IMR-90 (cell line): ENCODE data around the gene TTLL8. TPM values are rescaled to one million over a fixed set of nuclear protein-coding genes. Genes with fewer than 3 reads are reported as not detected.

Experiments used
- ATAC-seq: fragments of 200-7000 bp; cut with Tn5 transposase; 2 replicates; pipeline ENCODE4 v1.9.1; 2020; ENCODE audit warnings: low read depth, mild to moderate bottlenecking, moderate library complexity
- BruUV-seq: library from RNA; stranded (reverse); fragments of 400-500 nt; replicated peaks from 2 replicates; lab custom pipeline; 2021; lab: Mats Ljungman, UMichigan
- CTCF ChIA-PET: fragments of 300-600 bp; formaldehyde crosslinking; extraction: SDS; loops from one replicate; lab custom pipeline; 2021; ENCODE audit warnings: antibody characterized with exemption; lab: Yijun Ruan, JAX
- POLR2A ChIA-PET: fragments of 300-600 bp; sonication (Branson Sonifier 250); formaldehyde crosslinking; loops from one replicate; lab custom pipeline; 2022; ENCODE audit warnings: antibody characterized with exemption; ENCODE audit not compliant: unreplicated experiment; lab: Charles Lee
- DNase-seq: peaks from one replicate; pipeline ENCODE4 v3.0.0; 2013
- H2AFZ ChIP-seq: replicated peaks from 2 replicates; pipeline ENCODE3; 2013; ENCODE audit warnings: low read length, mild to moderate bottlenecking; ENCODE audit not compliant: poor library complexity
- H2AK5ac ChIP-seq: 2 replicates; pipeline ENCODE4 v1.6.1; 2013; ENCODE audit warnings: low read depth, low read length, inconsistent platforms
- H2AK9ac ChIP-seq: replicated peaks from 2 replicates; pipeline ENCODE3; 2013; ENCODE audit warnings: mild to moderate bottlenecking, low read depth, low read length, moderate library complexity; ENCODE audit not compliant: poor library complexity
- H2BK120ac ChIP-seq: 2 replicates; pipeline ENCODE4 v1.6.1; 2013; ENCODE audit warnings: low read depth, low read length, inconsistent platforms
- H2BK15ac ChIP-seq: 3 replicates; pipeline ENCODE4 v1.6.1; 2013; ENCODE audit warnings: low read depth, low read length, inconsistent platforms
- H2BK20ac ChIP-seq: 2 replicates; pipeline ENCODE4 v1.6.1; 2013; ENCODE audit warnings: low read depth, mild to moderate bottlenecking, inconsistent platforms, low read length, moderate library complexity
- H2BK5ac ChIP-seq: 2 replicates; pipeline ENCODE4 v1.6.1; 2013; ENCODE audit warnings: mild to moderate bottlenecking, low read depth, low read length, inconsistent platforms; ENCODE audit not compliant: poor library complexity, severe bottlenecking
- H3K14ac ChIP-seq: replicated peaks from 2 replicates; pipeline ENCODE4 v1.6.1; 2013; ENCODE audit warnings: low read depth, low read length, inconsistent platforms
- H3K18ac ChIP-seq: 2 replicates; pipeline ENCODE4 v1.6.1; 2013; ENCODE audit warnings: low read depth, low read length, control low read depth
- H3K23ac ChIP-seq: 2 replicates; pipeline ENCODE4 v1.6.1; 2013; ENCODE audit warnings: low read depth, low read length, inconsistent platforms
- H3K27ac ChIP-seq: 2 replicates; pipeline ENCODE4 v1.5.1; 2013; ENCODE audit warnings: mild to moderate bottlenecking, control low read depth, low read length; ENCODE audit not compliant: insufficient read depth
- H3K27me3 ChIP-seq: 2 replicates; pipeline ENCODE4 v1.6.1; 2013; ENCODE audit warnings: low read length; ENCODE audit not compliant: control insufficient read depth, insufficient read depth
- H3K36me3 ChIP-seq: 2 replicates; pipeline ENCODE4 v1.6.1; 2013; ENCODE audit warnings: low read length, mixed read lengths; ENCODE audit not compliant: control insufficient read depth, insufficient read depth
- H3K4ac ChIP-seq: 2 replicates; pipeline ENCODE4 v1.6.1; 2013; ENCODE audit warnings: low read depth, low read length, inconsistent platforms
- H3K4me1 ChIP-seq: 2 replicates; pipeline ENCODE4 v1.6.1; 2013; ENCODE audit warnings: low read length, mixed read lengths; ENCODE audit not compliant: control insufficient read depth, insufficient read depth
- H3K4me2 ChIP-seq: 2 replicates; pipeline ENCODE4 v1.6.1; 2013; ENCODE audit warnings: low read depth, mild to moderate bottlenecking, control low read depth, low read length, moderate library complexity
- H3K4me3 ChIP-seq: 2 replicates; pipeline ENCODE4 v1.5.1; 2013; ENCODE audit warnings: low read depth, mild to moderate bottlenecking, control low read depth, low read length, moderate library complexity; ENCODE audit not compliant: insufficient read depth
- H3K56ac ChIP-seq: 2 replicates; pipeline ENCODE4 v1.6.1; 2013; ENCODE audit warnings: low read length, inconsistent platforms; ENCODE audit not compliant: insufficient read depth; ENCODE audit errors: extremely low read depth
- H3K79me1 ChIP-seq, 2 experiments: 2 replicates each; pipeline ENCODE4 v1.6.1; 2013; ENCODE audit warnings: low read length in 2 of 2, inconsistent platforms in 1 of 2, low read depth in 1 of 2
- H3K9ac ChIP-seq: 2 replicates; pipeline ENCODE4 v1.6.1; 2013; ENCODE audit warnings: low read depth, low read length, control low read depth
- H3K9me1 ChIP-seq: 2 replicates; pipeline ENCODE4 v1.6.1; 2013; ENCODE audit warnings: low read length, inconsistent platforms; ENCODE audit not compliant: insufficient read depth
- H3K9me3 ChIP-seq: 2 replicates; pipeline ENCODE4 v1.6.1; 2013; ENCODE audit warnings: low read length; ENCODE audit not compliant: control insufficient read depth, insufficient read depth
- H4K20me1 ChIP-seq: 2 replicates; pipeline ENCODE4 v1.6.1; 2013; ENCODE audit warnings: low read length, inconsistent platforms; ENCODE audit not compliant: insufficient read depth
- H4K5ac ChIP-seq: 2 replicates; pipeline ENCODE4 v1.6.1; 2013; ENCODE audit warnings: mild to moderate bottlenecking, low read depth, low read length, control low read depth
- H4K8ac ChIP-seq, 2 experiments: 2 replicates each; pipeline ENCODE4 v1.6.1; 2013; ENCODE audit warnings: low read depth in 2 of 2, low read length in 2 of 2, control low read depth in 1 of 2, inconsistent platforms in 1 of 2
- H4K91ac ChIP-seq: 2 replicates; pipeline ENCODE4 v1.6.1; 2013; ENCODE audit warnings: low read depth, low read length, inconsistent platforms; ENCODE audit not compliant: insufficient read depth
- CEBPB ChIP-seq: IDR thresholded peaks from 2 replicates; pipeline ENCODE4 v1.6.1; 2012; ENCODE audit warnings: low read depth, low read length, improper control_type of control experiment
- ELK1 ChIP-seq: fragments of 150-350 bp; IDR thresholded peaks from 2 replicates; pipeline ENCODE4 v1.6.1; 2016; ENCODE audit warnings: low read depth, mild to moderate bottlenecking, low read length, moderate library complexity, borderline replicate concordance
- FOS ChIP-seq: fragments of 150-350 bp; IDR thresholded peaks from 2 replicates; pipeline ENCODE4 v1.6.1; 2016; ENCODE audit warnings: low read depth, low read length
- WGBS, 2 experiments: methylation state at CpG; one replicate each; pipeline versions ENCODE4 v1.1.5 to v1.1.7; 2013; ENCODE audit warnings: missing lambda C conversion rate in 2 of 2; ENCODE audit not compliant: insufficient read length in 1 of 2; ENCODE audit errors: extremely low coverage in 2 of 2; 5-methylcytosine and 5-hydroxymethylcytosine counted together
- dilution Hi-C: fragments of 300-500 bp; cut with HindIII; formaldehyde crosslinking; loops from one replicate; pipeline ENCODE4 v1.14.3; 2018; ENCODE audit warnings: low sequenced_read_pairs; ENCODE audit not compliant: unreplicated experiment
- in situ Hi-C: fragments of 300-500 bp; cut with MboI; formaldehyde crosslinking; loops from 3 replicates; pipeline ENCODE4 v1.14.3; 2019; ENCODE audit warnings: low sequenced_read_pairs, inconsistent platforms, mixed read lengths
- intact Hi-C: fragments of 100-400 bp; cut with micrococcal nuclease; formaldehyde crosslinking; loops from 2 replicates; pipeline ENCODE4 v1.10.0; 2022
- polyA plus RNA-seq, 3 experiments: library from polyadenylated mRNA; depleted of rRNA; stranded (reverse); fragments of >200 nt; gene quantifications; 2 replicates each; pipeline ENCODE4 v1.2.3, GENCODE V29; 2012; ENCODE audit warnings: low replicate concordance in 1 of 3
- total RNA-seq: library from RNA; depleted of rRNA; stranded (reverse); fragments of >200 nt; gene quantifications from 2 replicates; pipeline ENCODE4 v1.2.3, GENCODE V29; 2012

TTLL8 gene
- total and polyA plus RNA-seq, 2 of the 4 experiments (the other 2 are of a cell fraction), result not detected

GRCh38 chr22:50086526-50086925, 28.4 kb upstream of the TTLL8 start:
- H2BK20ac ChIP-seq, result no peak overlapping the region
- no peaks in the 10 kb centered on the region for H3K79me1 ChIP-seq
- H3K4me3 ChIP-seq, result no peak overlapping the region
- CTCF ChIA-PET, result no interaction called here
- H3K4ac ChIP-seq, result no peak overlapping the region
- peak overlapping the region; percentile 36; the same call in 1 of the 2 replicates for H3K4me2 ChIP-seq
- H3K9me1 ChIP-seq, result peaks cover 6% of the 10 kb centered on the region; the same call in 1 of the 2 replicates
- H3K36me3 ChIP-seq, result no peaks in the 10 kb centered on the region
- no peak overlapping the region; the same call in 1 of the 2 replicates for H2AK5ac ChIP-seq
- no peak overlapping the region for H2BK5ac ChIP-seq
- H2BK120ac ChIP-seq, result no peak overlapping the region
- BruUV-seq, result no TSS peak
- H4K91ac ChIP-seq, result no peak overlapping the region
- H4K8ac ChIP-seq, result peak overlapping the region in 1 of 2 experiments; percentile 38; a peak in 1 of 4 replicates
- peaks cover 14% of the 10 kb centered on the region for H3K9me3 ChIP-seq
- H2AFZ ChIP-seq, result no peak overlapping the region
- no peak for ATAC-seq
- no CpG with 5 or more reads among the region's 5 CpGs for WGBS, 2 experiments
- H3K14ac ChIP-seq, result no peak overlapping the region
- no peak overlapping the region for H4K5ac ChIP-seq
- H3K27ac ChIP-seq, result no peak overlapping the region
- H3K56ac ChIP-seq, result no peak overlapping the region
- dilution Hi-C loops, result no loop called here
- no peak overlapping the region for H3K9ac ChIP-seq
- DNase-seq, result peak; percentile 74
- no peaks in the 10 kb centered on the region for H4K20me1 ChIP-seq
- in situ Hi-C loops, result no loop called here
- H3K27me3 ChIP-seq, result no peaks in the 10 kb centered on the region
- TF ChIP-seq FOS, result no peak
- TF ChIP-seq ELK1, result no peak
- peak; percentile 32; the same call in 1 of the 2 replicates for TF ChIP-seq CEBPB
- peak overlapping the region; percentile 86; the same call in 1 of the 2 replicates for H3K18ac ChIP-seq
- H2AK9ac ChIP-seq, result peak overlapping the region; percentile 22
- no peak overlapping the region for H3K23ac ChIP-seq
- H3K4me1 ChIP-seq, result peaks cover 9% of the 10 kb centered on the region; the same call in 1 of the 2 replicates
- intact Hi-C loops, result loop anchor here (5.0 kb wide), 1 partner anchor 56 kb away; no protein-coding TSS in a partner anchor
- H2BK15ac ChIP-seq, result no peak overlapping the region
- POLR2A ChIA-PET, result no interaction called here
